Gastrocnemius medialis (tissue), 4 donors: Measurements from ENCODE around the gene MIXL1. TPM values are rescaled to one million over a fixed set of nuclear protein-coding genes. Genes with fewer than 3 reads are reported as not detected.

ENCODE experiments used
- ATAC-seq, 2 donors: fragments of 150-250 bp; one replicate each; pipeline ENCODE4 v1.9.1; 2016
- DNase-seq, 2 donors: peaks; one replicate each; pipeline ENCODE4 v3.0.0-alpha.2; 2019
- H3K27ac ChIP-seq, 4 donors: fragments of 200-600 bp; sonication (generic); 1 replicate in 1 of 4; 2 replicates in 3 of 4; pipeline ENCODE4 v1.5.1; 2016 to 2018; ENCODE audit warnings: mild to moderate bottlenecking in 2 of 4, moderate library complexity in 1 of 4
- H3K27me3 ChIP-seq, 3 donors: fragments of 200-600 bp; sonication (generic) in 2 of 3; 1 replicate in 1 of 3; 2 replicates in 2 of 3; pipeline versions ENCODE4 v1.5.1 to v1.6.0; 2016 to 2019; ENCODE audit warnings: mild to moderate bottlenecking in 1 of 3, moderate library complexity in 1 of 3
- H3K36me3 ChIP-seq, 2 donors: fragments of 200-600 bp; sonication (generic) in 1 of 2; one replicate each; pipeline ENCODE4 v1.5.1; 2017 to 2018
- H3K4me1 ChIP-seq, 2 donors: fragments of 200-600 bp; sonication (generic) in 1 of 2; one replicate each; pipeline ENCODE4 v1.5.1; 2016 to 2017; ENCODE audit warnings: mild to moderate bottlenecking in 2 of 2
- H3K4me3 ChIP-seq, 4 donors: fragments of 200-600 bp; sonication (generic) in 3 of 4; 1 replicate in 1 of 4; 2 replicates in 3 of 4; pipeline ENCODE4 v1.5.1; 2016 to 2019; ENCODE audit warnings: mild to moderate bottlenecking in 2 of 4
- H3K9me3 ChIP-seq, 3 donors: fragments of 200-600 bp; sonication (generic) in 2 of 3; 1 replicate in 1 of 3; 2 replicates in 2 of 3; pipeline ENCODE4 v1.5.1; 2016 to 2019
- CTCF ChIP-seq, 5 experiments: fragments of 450-650 bp in 3 of 5; fragments of 200-600 bp in 2 of 5; sonication (generic) in 2 of 5; IDR thresholded peaks in 4 of 5; conservative IDR thresholded peaks in 1 of 5; 1 replicate in 4 of 5; 2 replicates in 1 of 5; pipeline ENCODE4 v1.5.1; 2016 to 2019; ENCODE audit warnings: antibody characterized with exemption in 5 of 5, mild to moderate bottlenecking in 3 of 5, moderate library complexity in 3 of 5
- POLR2A ChIP-seq, 2 donors: fragments of 450-650 bp; IDR thresholded peaks; one replicate each; pipeline ENCODE4 v1.6.1; 2017; ENCODE audit warnings: antibody characterized with exemption in 2 of 2, mild to moderate bottlenecking in 2 of 2, moderate library complexity in 2 of 2
- in situ Hi-C, 4 donors: fragments of 200-750 bp; cut with MboI; loops; one replicate each; pipeline versions ENCODE4 v1.15.0 to v1.8.0; 2017; ENCODE audit warnings: low sequenced_read_pairs in 4 of 4
- intact Hi-C: fragments of 100-400 bp; cut with DNase I; formaldehyde crosslinking; loops from one replicate; pipeline ENCODE4 v1.15.1; 2023; ENCODE audit warnings: low total_unique reads
- total RNA-seq, 4 donors: library from RNA; depleted of rRNA; stranded (reverse); fragments of >200 nt; gene quantifications; one replicate each; pipeline versions ENCODE4 v1.1.0 to v1.2.3, GENCODE V29; 2016

Gene MIXL1
- total RNA-seq, 4 donors from 2014 or later, result not detected

GRCh38 chr1:226203655-226204054 is 19.8 kb upstream of the MIXL1 start:
- Histone ChIP-seq H3K9me3 (no peaks in the 10 kb centered on the region), H3K4me1 (no peaks in the 10 kb centered on the region), H3K27ac (no peak overlapping the region), H3K27me3 (no peaks in the 10 kb centered on the region), H3K36me3 (no peaks in the 10 kb centered on the region), H3K4me3 (no peak overlapping the region)
- no peak for TF ChIP-seq POLR2A (IDR thresholded peaks at IDR 0.05)
- TF ChIP-seq CTCF (IDR thresholded peaks at IDR 0.05 in 4 of 5, conservative IDR thresholded peaks at IDR 0.05 in 1 of 5), result no peak
- intact Hi-C loops, result no loop called here
- DNase-seq (no peak), ATAC-seq (no peak)
- in situ Hi-C loops, result no loop called here

GRCh38 chr1:226204198-226204597 is 19.3 kb upstream of the MIXL1 start:
- intact Hi-C loops, result no loop called here
- H3K4me1 ChIP-seq, result no peaks in the 10 kb centered on the region
- ATAC-seq (no peak), DNase-seq (no peak)
- no peak overlapping the region for H3K27ac ChIP-seq
- no peaks in the 10 kb centered on the region for H3K36me3 ChIP-seq
- no peak overlapping the region for H3K4me3 ChIP-seq
- TF ChIP-seq POLR2A (IDR thresholded peaks at IDR 0.05) (no peak), CTCF (IDR thresholded peaks at IDR 0.05 in 4 of 5, conservative IDR thresholded peaks at IDR 0.05 in 1 of 5) (no peak)
- H3K27me3 ChIP-seq, result no peaks in the 10 kb centered on the region
- no peaks in the 10 kb centered on the region for H3K9me3 ChIP-seq
- in situ Hi-C loops, result no loop called here

GRCh38 chr1:226207048-226207447 is 16.4 kb upstream of the MIXL1 start:
- Histone ChIP-seq H3K4me3 (no peak overlapping the region), H3K27me3 (no peaks in the 10 kb centered on the region)
- TF ChIP-seq CTCF (IDR thresholded peaks at IDR 0.05 in 4 of 5, conservative IDR thresholded peaks at IDR 0.05 in 1 of 5) (no peak), POLR2A (IDR thresholded peaks at IDR 0.05) (no peak)

GRCh38 chr1:226209307-226210059 is 14.0 kb upstream of the MIXL1 start:
- Histone ChIP-seq H3K27me3 (no peaks in the 10 kb centered on the region), H3K27ac (no peak overlapping the region), H3K9me3 (no peaks in the 10 kb centered on the region), H3K4me3 (no peak overlapping the region), H3K4me1 (no peaks in the 10 kb centered on the region), H3K36me3 (no peaks in the 10 kb centered on the region)
- ATAC-seq (no peak), DNase-seq (no peak)
- no peak for TF ChIP-seq CTCF (IDR thresholded peaks at IDR 0.05 in 4 of 5, conservative IDR thresholded peaks at IDR 0.05 in 1 of 5)
- TF ChIP-seq POLR2A (IDR thresholded peaks at IDR 0.05), result no peak
- in situ Hi-C loops (no loop called here), intact Hi-C loops (no loop called here)

More at GRCh38 chr1:226207048-226207447, 16.4 kb upstream of the MIXL1 start:
- ATAC-seq (no peak), DNase-seq (no peak)
- no peak overlapping the region for H3K27ac ChIP-seq
- intact Hi-C loops (no loop called here), in situ Hi-C loops (no loop called here)
- no peaks in the 10 kb centered on the region for H3K4me1 ChIP-seq
- no peaks in the 10 kb centered on the region for H3K36me3 ChIP-seq
- H3K9me3 ChIP-seq, result no peaks in the 10 kb centered on the region
